IMR-90 (cell line): ENCODE measurements around the gene CLCN5. TPM values are rescaled to one million over a fixed set of nuclear protein-coding genes. Genes with fewer than 3 reads are reported as not detected.

Source experiments
- ATAC-seq: fragments of 200-7000 bp; cut with Tn5 transposase; 2 replicates; pipeline ENCODE4 v1.9.1; 2020; ENCODE audit warnings: low read depth, mild to moderate bottlenecking, moderate library complexity
- BruUV-seq: library from RNA; stranded (reverse); fragments of 400-500 nt; replicated peaks from 2 replicates; lab custom pipeline; 2021; lab: Mats Ljungman, UMichigan
- CTCF ChIA-PET: fragments of 300-600 bp; formaldehyde crosslinking; extraction: SDS; loops from one replicate; lab custom pipeline; 2021; ENCODE audit warnings: antibody characterized with exemption; lab: Yijun Ruan, JAX
- POLR2A ChIA-PET: fragments of 300-600 bp; sonication (Branson Sonifier 250); formaldehyde crosslinking; loops from one replicate; lab custom pipeline; 2022; ENCODE audit warnings: antibody characterized with exemption; ENCODE audit not compliant: unreplicated experiment; lab: Charles Lee
- DNase-seq: peaks from one replicate; pipeline ENCODE4 v3.0.0; 2013
- H2AFZ ChIP-seq: replicated peaks from 2 replicates; pipeline ENCODE3; 2013; ENCODE audit warnings: low read length, mild to moderate bottlenecking; ENCODE audit not compliant: poor library complexity
- H2AK5ac ChIP-seq: 2 replicates; pipeline ENCODE4 v1.6.1; 2013; ENCODE audit warnings: low read depth, low read length, inconsistent platforms
- H2AK9ac ChIP-seq: replicated peaks from 2 replicates; pipeline ENCODE3; 2013; ENCODE audit warnings: mild to moderate bottlenecking, low read depth, low read length, moderate library complexity; ENCODE audit not compliant: poor library complexity
- H2BK120ac ChIP-seq: 2 replicates; pipeline ENCODE4 v1.6.1; 2013; ENCODE audit warnings: low read depth, low read length, inconsistent platforms
- H2BK15ac ChIP-seq: 3 replicates; pipeline ENCODE4 v1.6.1; 2013; ENCODE audit warnings: low read depth, low read length, inconsistent platforms
- H2BK20ac ChIP-seq: 2 replicates; pipeline ENCODE4 v1.6.1; 2013; ENCODE audit warnings: low read depth, mild to moderate bottlenecking, inconsistent platforms, low read length, moderate library complexity
- H2BK5ac ChIP-seq: 2 replicates; pipeline ENCODE4 v1.6.1; 2013; ENCODE audit warnings: mild to moderate bottlenecking, low read depth, low read length, inconsistent platforms; ENCODE audit not compliant: poor library complexity, severe bottlenecking
- H3K14ac ChIP-seq: replicated peaks from 2 replicates; pipeline ENCODE4 v1.6.1; 2013; ENCODE audit warnings: low read depth, low read length, inconsistent platforms
- H3K18ac ChIP-seq: 2 replicates; pipeline ENCODE4 v1.6.1; 2013; ENCODE audit warnings: low read depth, low read length, control low read depth
- H3K23ac ChIP-seq: 2 replicates; pipeline ENCODE4 v1.6.1; 2013; ENCODE audit warnings: low read depth, low read length, inconsistent platforms
- H3K27ac ChIP-seq: 2 replicates; pipeline ENCODE4 v1.5.1; 2013; ENCODE audit warnings: mild to moderate bottlenecking, control low read depth, low read length; ENCODE audit not compliant: insufficient read depth
- H3K27me3 ChIP-seq: 2 replicates; pipeline ENCODE4 v1.6.1; 2013; ENCODE audit warnings: low read length; ENCODE audit not compliant: control insufficient read depth, insufficient read depth
- H3K36me3 ChIP-seq: 2 replicates; pipeline ENCODE4 v1.6.1; 2013; ENCODE audit warnings: low read length, mixed read lengths; ENCODE audit not compliant: control insufficient read depth, insufficient read depth
- H3K4ac ChIP-seq: 2 replicates; pipeline ENCODE4 v1.6.1; 2013; ENCODE audit warnings: low read depth, low read length, inconsistent platforms
- H3K4me1 ChIP-seq: 2 replicates; pipeline ENCODE4 v1.6.1; 2013; ENCODE audit warnings: low read length, mixed read lengths; ENCODE audit not compliant: control insufficient read depth, insufficient read depth
- H3K4me2 ChIP-seq: 2 replicates; pipeline ENCODE4 v1.6.1; 2013; ENCODE audit warnings: low read depth, mild to moderate bottlenecking, control low read depth, low read length, moderate library complexity
- H3K4me3 ChIP-seq: 2 replicates; pipeline ENCODE4 v1.5.1; 2013; ENCODE audit warnings: low read depth, mild to moderate bottlenecking, control low read depth, low read length, moderate library complexity; ENCODE audit not compliant: insufficient read depth
- H3K56ac ChIP-seq: 2 replicates; pipeline ENCODE4 v1.6.1; 2013; ENCODE audit warnings: low read length, inconsistent platforms; ENCODE audit not compliant: insufficient read depth; ENCODE audit errors: extremely low read depth
- H3K79me1 ChIP-seq, 2 experiments: 2 replicates each; pipeline ENCODE4 v1.6.1; 2013; ENCODE audit warnings: low read length in 2 of 2, inconsistent platforms in 1 of 2, low read depth in 1 of 2
- H3K9ac ChIP-seq: 2 replicates; pipeline ENCODE4 v1.6.1; 2013; ENCODE audit warnings: low read depth, low read length, control low read depth
- H3K9me1 ChIP-seq: 2 replicates; pipeline ENCODE4 v1.6.1; 2013; ENCODE audit warnings: low read length, inconsistent platforms; ENCODE audit not compliant: insufficient read depth
- H3K9me3 ChIP-seq: 2 replicates; pipeline ENCODE4 v1.6.1; 2013; ENCODE audit warnings: low read length; ENCODE audit not compliant: control insufficient read depth, insufficient read depth
- H4K20me1 ChIP-seq: 2 replicates; pipeline ENCODE4 v1.6.1; 2013; ENCODE audit warnings: low read length, inconsistent platforms; ENCODE audit not compliant: insufficient read depth
- H4K5ac ChIP-seq: 2 replicates; pipeline ENCODE4 v1.6.1; 2013; ENCODE audit warnings: mild to moderate bottlenecking, low read depth, low read length, control low read depth
- H4K8ac ChIP-seq, 2 experiments: 2 replicates each; pipeline ENCODE4 v1.6.1; 2013; ENCODE audit warnings: low read depth in 2 of 2, low read length in 2 of 2, control low read depth in 1 of 2, inconsistent platforms in 1 of 2
- H4K91ac ChIP-seq: 2 replicates; pipeline ENCODE4 v1.6.1; 2013; ENCODE audit warnings: low read depth, low read length, inconsistent platforms; ENCODE audit not compliant: insufficient read depth
- CEBPB ChIP-seq: IDR thresholded peaks from 2 replicates; pipeline ENCODE4 v1.6.1; 2012; ENCODE audit warnings: low read depth, low read length, improper control_type of control experiment
- CHD1 ChIP-seq: IDR thresholded peaks from 2 replicates; pipeline ENCODE4 v1.6.1; 2012; ENCODE audit warnings: low read depth, low read length, improper control_type of control experiment
- FOS ChIP-seq: fragments of 150-350 bp; IDR thresholded peaks from 2 replicates; pipeline ENCODE4 v1.6.1; 2016; ENCODE audit warnings: low read depth, low read length
- MXI1 ChIP-seq: IDR thresholded peaks from 2 replicates; pipeline ENCODE4 v1.6.1; 2012; ENCODE audit warnings: low read depth, mild to moderate bottlenecking, low read length, moderate library complexity, borderline replicate concordance
- POLR2A ChIP-seq: IDR thresholded peaks from 2 replicates; pipeline ENCODE4 v1.6.1; 2012; ENCODE audit warnings: mild to moderate bottlenecking, low read depth, low read length
- RCOR1 ChIP-seq: IDR thresholded peaks from 2 replicates; pipeline ENCODE4 v1.6.1; 2012; ENCODE audit warnings: mild to moderate bottlenecking, low read length, improper control_type of control experiment; ENCODE audit not compliant: insufficient replicate concordance
- RFX5 ChIP-seq: IDR thresholded peaks from 2 replicates; pipeline ENCODE4 v1.8.0; 2012; ENCODE audit warnings: low read depth, mild to moderate bottlenecking, low read length, moderate library complexity
- WGBS, 2 experiments: methylation state at CpG; one replicate each; pipeline versions ENCODE4 v1.1.5 to v1.1.7; 2013; ENCODE audit warnings: missing lambda C conversion rate in 2 of 2; ENCODE audit not compliant: insufficient read length in 1 of 2; ENCODE audit errors: extremely low coverage in 2 of 2; 5-methylcytosine and 5-hydroxymethylcytosine counted together
- dilution Hi-C: fragments of 300-500 bp; cut with HindIII; formaldehyde crosslinking; loops from one replicate; pipeline ENCODE4 v1.14.3; 2018; ENCODE audit warnings: low sequenced_read_pairs; ENCODE audit not compliant: unreplicated experiment
- in situ Hi-C: fragments of 300-500 bp; cut with MboI; formaldehyde crosslinking; loops from 3 replicates; pipeline ENCODE4 v1.14.3; 2019; ENCODE audit warnings: low sequenced_read_pairs, inconsistent platforms, mixed read lengths
- intact Hi-C: fragments of 100-400 bp; cut with micrococcal nuclease; formaldehyde crosslinking; loops from 2 replicates; pipeline ENCODE4 v1.10.0; 2022
- polyA plus RNA-seq, 3 experiments: library from polyadenylated mRNA; depleted of rRNA; stranded (reverse); fragments of >200 nt; gene quantifications; 2 replicates each; pipeline ENCODE4 v1.2.3, GENCODE V29; 2012; ENCODE audit warnings: low replicate concordance in 1 of 3
- total RNA-seq: library from RNA; depleted of rRNA; stranded (reverse); fragments of >200 nt; gene quantifications from 2 replicates; pipeline ENCODE4 v1.2.3, GENCODE V29; 2012

Gene CLCN5
- total and polyA plus RNA-seq, 2 of the 4 experiments (the other 2 are of a cell fraction) = 1.4 to 5.9 TPM

GRCh38 chrX:50054147-50054546 is 131.8 kb downstream of the CLCN5 start:
- ChIA-PET CTCF (no interaction called here), POLR2A (no interaction called here)
- Histone ChIP-seq H3K4me2 (no peak overlapping the region), H3K56ac (no peak overlapping the region), H3K9ac (no peak overlapping the region), H4K5ac (no peak overlapping the region), H3K18ac (no peak overlapping the region), H3K4me1 (no peaks in the 10 kb centered on the region), H4K91ac (no peak overlapping the region), H4K20me1 (no peaks in the 10 kb centered on the region), H3K79me1 (no peaks in the 10 kb centered on the region), H3K36me3 (no peaks in the 10 kb centered on the region), H3K4ac (no peak overlapping the region), H3K14ac (no peak overlapping the region), H3K27ac (no peak overlapping the region), H2BK15ac (no peak overlapping the region), H2BK20ac (no peak overlapping the region), H3K9me3 (no peaks in the 10 kb centered on the region), H2BK5ac (no peak overlapping the region), H3K27me3 (peaks cover 2% of the 10 kb centered on the region; the same call in 1 of the 2 replicates), H2BK120ac (no peak overlapping the region), H4K8ac (no peak overlapping the region), H2AFZ (no peak overlapping the region), H3K9me1 (no peaks in the 10 kb centered on the region), H2AK5ac (no peak overlapping the region), H3K23ac (no peak overlapping the region), H3K4me3 (no peak overlapping the region), H2AK9ac (no peak overlapping the region)
- in situ Hi-C loops = no loop called here
- WGBS, 2 experiments = no CpG with 5 or more reads among the region's 1 CpG
- DNase-seq (no peak), ATAC-seq (no peak)
- BruUV-seq = no TSS peak
- dilution Hi-C loops = no loop called here
- intact Hi-C loops = no loop called here
- no peak for TF ChIP-seq FOS
- TF ChIP-seq RFX5 = no peak
- TF ChIP-seq POLR2A = no peak
- no peak for TF ChIP-seq CHD1
- TF ChIP-seq MXI1 = no peak
- no peak for TF ChIP-seq CEBPB
- no peak for TF ChIP-seq RCOR1
